Activated CD8-positive, alpha-beta memory T cell treated with anti-CD3 and anti-CD28 coated beads, Interleukin-2, amount 50 U/mL, for 24 hours (primary cell): Measurements from ENCODE around the gene NAGLU.
A peak's percentile ranks its signal among the peaks of the same experiment; 100 is the strongest.

Experiments
- DNase-seq: peaks from one replicate; pipeline ENCODE4 v3.0.0-alpha.2; 2020; ENCODE audit errors: extremely low read depth

Gene NAGLU

DNA sequence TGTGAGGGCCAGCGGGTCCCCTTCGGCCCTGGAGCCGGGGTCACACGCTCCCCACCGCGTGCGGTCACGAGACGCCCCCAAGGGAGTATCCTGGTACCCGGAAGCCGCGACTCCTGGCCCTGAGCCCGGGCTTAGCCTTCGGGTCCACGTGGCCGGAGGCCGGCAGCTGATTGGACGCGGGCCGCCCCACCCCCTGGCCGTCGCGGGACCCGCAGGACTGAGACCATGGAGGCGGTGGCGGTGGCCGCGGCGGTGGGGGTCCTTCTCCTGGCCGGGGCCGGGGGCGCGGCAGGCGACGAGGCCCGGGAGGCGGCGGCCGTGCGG lies at the start of gene NAGLU:
Gene NAGLU, plus strand, starts transcription at position 194 of the 324 bp plus-strand sequence. Its CDS starts 32 bp downstream, at position 226.
- DNase-seq: peak; percentile 63

DNA sequence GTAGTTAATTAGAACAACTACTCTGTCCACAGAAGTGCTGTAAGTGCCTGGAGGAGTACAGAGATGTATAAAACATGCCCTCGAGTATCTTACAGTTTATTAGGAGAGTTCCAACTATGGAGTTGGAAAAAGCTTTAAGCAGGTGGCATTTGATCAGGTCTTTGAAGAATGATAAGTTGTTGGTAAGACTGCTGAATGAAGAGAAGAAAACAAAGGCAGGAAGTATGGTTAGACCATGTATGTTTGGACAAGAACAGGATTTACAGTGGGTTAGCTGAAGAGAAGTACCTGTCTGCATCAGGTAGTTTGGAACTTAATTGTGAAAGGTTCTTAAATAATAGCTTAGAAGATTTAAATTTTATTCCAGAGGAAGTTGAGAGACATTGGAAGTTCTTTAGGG lies 48.0 kb upstream of the NAGLU start:
- DNase-seq: no peak

DNA sequence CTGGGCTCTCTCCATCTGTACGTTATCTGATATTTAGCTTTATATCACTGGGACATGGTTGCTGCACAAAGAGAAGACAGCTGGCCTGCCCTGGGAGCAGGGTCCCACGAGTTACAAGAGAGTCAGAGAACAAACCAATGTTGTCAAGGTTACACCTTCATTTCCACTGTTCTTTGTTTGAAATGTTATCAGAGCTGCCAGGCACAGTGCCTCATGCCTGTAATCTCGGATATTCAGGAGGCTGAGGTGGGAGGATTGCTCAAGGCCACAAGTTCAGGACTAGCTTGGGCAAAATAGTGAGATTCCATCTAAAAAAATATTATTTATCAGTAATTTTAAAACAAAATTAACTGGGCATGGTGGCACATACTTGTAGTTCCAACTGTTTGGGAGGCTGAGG lies 42.7 kb upstream of the NAGLU start:
- no peak for DNase-seq

DNA sequence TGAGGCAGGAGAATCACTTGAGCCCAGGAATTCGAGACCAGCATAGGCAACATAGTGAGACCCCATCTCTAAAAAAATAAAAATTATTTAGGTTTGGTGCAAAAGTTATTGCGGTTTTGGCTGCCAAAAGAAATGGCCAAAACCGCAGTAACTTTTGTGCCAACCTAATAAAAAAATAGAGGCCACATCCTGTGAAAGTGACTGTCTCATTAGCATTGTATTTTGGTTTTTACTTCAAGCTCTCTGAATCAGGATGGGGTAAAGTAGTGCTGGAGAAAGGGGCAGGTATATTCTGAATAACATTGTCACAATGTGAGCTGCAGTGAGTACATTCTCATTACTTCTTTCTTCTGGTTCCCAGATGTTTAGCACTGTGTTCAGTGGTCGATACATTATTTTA lies 41.4 kb upstream of the NAGLU start:
- no peak for DNase-seq

DNA sequence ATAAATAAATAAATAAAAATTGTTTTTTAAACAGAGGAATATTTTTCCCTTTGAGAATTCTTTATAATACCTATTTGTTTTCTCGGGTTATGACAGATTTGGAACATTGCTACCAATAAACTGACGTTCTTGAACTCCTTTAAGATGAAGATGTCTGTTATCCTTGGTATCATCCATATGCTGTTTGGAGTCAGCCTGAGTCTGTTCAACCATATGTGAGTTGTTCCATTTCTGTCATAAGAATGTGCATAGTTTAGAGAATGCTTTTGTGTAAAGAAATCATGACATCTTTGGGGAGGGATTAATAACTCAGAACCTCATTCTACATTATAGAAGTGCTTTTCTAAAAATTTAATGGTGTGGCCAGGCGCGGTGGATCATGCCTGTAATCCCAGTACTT lies 37.2 kb upstream of the NAGLU start:
- no peak for DNase-seq

DNA sequence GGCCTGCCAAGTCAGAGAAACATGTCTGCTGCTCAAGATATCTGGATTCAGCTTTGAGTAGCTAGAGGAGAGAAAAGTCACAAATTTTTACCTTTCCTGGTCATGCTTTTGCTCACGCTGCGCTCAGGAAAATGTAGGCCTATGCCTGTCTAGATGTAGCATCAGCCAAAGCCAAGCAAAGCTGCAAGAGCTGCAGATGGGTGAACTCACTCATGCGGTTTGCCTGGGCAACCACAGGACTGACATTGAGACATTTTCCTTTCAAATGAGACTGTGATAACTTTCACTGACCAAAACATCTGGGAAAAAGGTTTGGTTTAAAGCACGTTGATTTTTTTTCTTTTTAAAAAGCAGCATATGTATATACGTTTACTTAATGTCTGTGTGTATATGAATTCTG lies 34.0 kb upstream of the NAGLU start:
- DNase-seq: no peak

DNA sequence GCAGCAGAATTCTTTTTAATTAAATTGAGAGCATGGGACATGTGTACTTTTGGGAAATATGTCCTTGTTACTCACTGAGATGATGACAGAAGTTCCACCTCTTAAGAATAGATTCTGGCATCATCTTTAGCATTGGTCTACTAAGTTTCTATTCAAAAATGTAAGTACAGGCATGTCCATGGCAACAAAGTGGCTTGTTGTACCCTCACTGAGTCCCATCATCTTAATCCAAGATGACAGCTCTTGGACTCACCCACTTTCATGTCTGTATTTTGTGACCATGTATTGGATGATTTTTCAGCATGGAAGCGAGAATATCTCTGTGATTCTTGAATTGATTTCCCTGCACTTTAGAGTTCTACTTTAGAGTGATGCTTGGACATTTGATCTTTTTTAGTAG lies 33.1 kb upstream of the NAGLU start:
- DNase-seq: no peak

DNA sequence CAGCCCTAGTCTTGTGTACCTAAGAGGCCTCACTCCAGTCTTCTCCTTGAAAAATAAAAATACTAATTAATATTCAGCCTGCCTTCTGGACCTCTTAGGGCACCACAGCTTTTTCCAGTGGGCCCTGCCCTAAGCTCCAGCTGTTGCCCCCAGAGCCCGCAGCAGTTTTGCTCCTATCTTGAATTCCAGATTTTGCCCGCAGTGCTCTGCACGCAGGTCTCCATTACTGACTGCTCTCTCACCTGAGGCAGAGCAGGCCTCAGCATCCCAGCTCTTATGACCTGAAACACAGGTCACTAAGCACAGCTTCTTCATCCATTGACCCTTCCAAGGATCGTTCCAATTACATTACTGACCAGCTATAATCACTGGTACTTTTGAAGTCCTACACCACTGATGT lies 28.4 kb upstream of the NAGLU start:
- no peak for DNase-seq

DNA sequence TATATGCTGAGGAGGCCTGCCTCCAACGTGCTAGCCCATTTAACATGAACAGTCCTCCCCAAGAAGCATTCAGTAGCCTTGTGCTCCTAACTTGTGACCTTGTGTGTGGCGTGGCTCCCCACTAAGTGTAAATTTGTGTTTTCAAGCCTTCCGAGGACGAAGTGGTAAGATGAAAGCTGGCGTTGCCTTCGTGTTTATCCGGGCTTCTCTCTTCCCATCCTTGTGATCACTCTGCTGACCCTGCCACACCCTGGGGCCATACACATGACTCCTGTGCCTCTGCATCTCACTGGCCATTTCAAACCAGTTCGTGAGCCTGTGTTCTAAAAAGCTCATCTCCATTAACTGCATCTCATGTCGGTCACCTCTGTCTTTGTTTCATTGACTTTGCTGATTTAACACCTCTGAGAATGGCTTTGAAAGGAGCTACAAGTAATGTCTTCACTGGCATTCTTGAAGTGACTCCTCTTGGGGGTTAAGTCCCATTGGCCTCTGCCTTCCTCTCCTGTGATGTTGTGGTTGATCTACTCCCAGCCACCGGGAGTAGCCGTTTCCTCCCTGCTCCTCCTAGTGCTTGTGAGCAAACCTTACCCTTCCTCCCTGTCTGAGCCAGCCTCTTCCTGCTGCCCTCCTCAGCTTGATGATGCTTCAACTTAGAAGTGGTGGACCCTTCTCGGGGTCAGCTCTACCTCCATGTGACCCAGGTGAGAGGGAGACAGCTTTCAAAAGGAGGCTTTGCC lies 27.4 kb upstream of the NAGLU start:
- DNase-seq: no peak

DNA sequence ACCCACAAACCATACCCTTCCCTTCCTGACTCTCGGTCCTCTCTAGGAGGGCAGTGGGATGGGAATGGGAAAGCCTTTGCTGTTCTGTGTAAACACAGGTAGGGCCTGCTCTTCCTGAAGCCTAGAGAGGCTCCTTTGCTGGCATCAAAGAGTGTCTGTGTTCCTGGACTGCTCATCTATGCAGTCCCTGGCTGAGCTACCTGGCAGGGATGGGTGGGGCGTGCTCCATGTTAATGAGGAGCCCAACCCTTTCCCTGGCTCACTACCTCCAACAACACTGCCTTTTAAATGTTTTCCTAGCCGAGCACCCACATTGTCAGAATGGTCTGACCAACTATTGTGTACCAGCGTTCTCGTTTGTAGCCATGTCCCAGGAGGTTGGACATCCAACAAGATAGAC lies 26.6 kb upstream of the NAGLU start:
- DNase-seq: no peak

DNA sequence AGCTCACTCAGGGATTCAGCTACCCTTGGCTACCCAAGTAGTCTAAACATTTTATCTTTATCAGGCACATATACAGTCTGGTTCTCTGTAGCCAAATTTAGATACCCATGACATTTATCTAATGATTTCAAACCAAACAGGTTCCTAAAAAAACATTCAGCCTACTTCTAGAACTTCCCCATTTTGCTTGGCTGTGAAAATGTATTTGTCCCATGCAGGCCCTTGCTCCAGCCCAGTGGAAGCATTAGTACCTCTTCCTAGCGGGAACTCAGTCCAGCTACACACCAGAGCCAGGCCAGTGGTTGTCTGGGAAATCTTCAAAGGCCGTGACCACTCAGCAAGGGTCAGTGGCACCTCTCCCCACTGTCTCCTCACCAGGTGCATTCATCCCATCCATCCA lies 26.2 kb upstream of the NAGLU start:
- no peak for DNase-seq

DNA sequence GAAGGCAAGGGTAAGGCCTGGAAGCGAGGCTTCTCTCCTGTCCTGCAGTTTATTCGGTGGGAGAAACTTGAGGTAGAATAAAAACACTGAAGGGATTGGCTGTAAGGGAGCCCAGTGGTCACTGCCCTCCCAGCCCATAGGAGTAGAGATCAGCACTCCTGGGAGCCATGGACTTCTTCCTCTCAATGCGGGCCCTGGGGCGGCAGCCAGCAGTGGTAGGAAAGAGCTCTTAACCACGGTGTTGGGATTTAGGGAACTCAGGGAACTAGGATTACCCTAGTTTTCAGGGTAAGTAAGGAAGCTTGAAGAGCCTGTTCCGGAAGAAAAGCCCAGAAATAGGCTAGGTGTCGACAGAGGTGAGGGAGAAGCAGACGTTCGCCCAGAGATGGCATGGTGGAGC lies 23.8 kb upstream of the NAGLU start:
- no peak for DNase-seq

DNA sequence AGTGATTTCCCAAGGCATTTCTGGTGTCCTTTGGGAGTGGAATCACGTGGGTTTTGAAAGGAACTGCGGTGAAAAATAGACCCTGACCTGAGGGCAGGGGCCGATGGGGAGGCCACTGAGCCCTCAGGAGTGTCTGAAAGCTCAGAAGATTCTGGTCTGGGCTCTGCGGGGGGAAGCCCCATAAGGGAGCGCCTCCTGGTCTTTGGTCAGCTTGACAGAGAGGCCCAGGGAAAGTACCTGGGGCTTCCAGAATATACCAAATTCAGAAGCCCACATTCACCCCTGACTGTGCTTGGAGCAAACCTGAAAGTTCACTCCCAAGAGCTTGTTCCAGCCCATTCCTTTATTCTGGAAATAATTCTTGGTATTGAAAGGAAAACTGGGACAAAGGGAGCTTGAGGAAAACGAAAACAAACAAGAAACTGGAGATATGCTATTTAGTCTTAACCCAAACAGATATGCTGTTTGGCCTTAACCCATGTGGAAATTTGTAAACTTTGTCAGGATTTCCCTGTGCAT lies 23.2 kb upstream of the NAGLU start:
- DNase-seq: no peak

DNA sequence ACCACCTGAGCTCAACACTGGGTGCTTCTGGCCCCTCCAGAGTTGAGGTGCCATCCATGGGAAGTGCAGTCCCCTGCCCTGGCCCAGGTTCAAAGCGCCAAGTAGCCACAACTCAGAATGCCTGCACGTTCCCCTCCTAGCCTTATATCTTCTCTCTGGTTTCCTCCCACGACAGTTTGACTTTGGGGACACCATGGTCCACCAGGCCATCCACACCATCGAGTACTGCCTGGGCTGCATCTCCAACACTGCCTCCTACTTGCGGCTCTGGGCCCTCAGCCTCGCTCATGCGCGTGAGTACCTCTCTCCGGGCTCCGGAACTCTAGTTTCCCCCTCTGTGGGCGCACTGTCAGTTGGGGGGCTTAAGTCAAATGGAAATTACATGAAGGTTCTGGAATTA lies 22.4 kb upstream of the NAGLU start:
- no peak for DNase-seq

DNA sequence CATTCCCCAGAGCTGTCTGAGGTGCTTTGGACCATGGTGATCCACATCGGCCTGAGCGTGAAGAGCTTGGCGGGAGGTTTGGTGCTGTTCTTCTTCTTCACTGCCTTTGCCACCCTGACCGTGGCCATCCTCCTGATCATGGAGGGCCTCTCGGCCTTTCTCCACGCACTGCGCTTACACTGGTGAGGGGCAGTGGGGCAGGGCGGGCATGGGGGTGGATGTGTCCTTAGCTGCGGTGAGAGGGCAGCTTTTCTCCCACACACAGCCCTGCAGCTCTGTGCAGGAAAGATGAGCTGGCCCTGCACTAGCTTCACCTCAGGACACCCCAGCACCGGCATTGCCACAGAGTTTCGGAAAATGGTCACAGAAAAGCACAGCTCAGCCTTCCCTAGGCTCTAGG lies 21.8 kb upstream of the NAGLU start:
- no peak for DNase-seq

DNA sequence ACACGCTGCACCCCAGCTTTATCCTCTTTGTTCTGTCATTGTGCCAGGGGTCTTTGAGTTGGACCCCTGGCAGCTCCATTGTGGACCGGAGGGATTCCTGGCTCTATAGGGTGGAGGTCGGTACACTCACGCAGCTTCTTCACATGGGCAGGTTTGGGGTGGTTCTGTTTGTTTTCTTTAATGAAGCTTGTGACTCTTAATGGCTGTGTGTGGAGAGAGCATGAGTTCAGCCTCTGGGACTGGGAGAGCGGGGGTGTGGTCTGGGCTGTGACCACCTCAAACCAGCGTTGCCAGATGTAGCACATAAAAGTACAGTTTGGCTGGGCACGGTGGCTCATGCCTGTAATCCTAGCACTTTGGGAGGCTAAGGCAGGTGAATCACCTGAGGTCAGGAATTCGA lies 21.2 kb upstream of the NAGLU start:
- no peak for DNase-seq

DNA sequence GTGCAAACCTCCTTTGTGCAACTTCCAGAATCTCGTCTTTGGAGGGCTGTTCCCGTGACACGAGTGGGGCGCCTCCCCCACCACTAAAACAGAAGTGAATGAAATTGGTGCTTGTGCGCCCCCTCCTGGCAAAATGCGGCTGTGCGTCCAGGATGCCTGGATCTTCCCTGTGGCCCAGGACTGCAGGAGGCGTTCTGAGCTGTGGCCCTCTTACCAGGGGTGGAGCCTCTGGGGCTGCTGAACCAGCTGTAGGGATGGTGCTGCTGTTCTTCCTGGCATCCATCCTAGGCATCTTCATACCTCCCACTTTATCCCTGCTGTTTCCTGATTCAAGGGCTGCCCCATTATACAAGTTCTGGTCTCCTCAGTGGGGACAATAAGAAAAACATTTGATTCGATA lies 18.5 kb upstream of the NAGLU start:
- DNase-seq: peak; percentile 59

DNA sequence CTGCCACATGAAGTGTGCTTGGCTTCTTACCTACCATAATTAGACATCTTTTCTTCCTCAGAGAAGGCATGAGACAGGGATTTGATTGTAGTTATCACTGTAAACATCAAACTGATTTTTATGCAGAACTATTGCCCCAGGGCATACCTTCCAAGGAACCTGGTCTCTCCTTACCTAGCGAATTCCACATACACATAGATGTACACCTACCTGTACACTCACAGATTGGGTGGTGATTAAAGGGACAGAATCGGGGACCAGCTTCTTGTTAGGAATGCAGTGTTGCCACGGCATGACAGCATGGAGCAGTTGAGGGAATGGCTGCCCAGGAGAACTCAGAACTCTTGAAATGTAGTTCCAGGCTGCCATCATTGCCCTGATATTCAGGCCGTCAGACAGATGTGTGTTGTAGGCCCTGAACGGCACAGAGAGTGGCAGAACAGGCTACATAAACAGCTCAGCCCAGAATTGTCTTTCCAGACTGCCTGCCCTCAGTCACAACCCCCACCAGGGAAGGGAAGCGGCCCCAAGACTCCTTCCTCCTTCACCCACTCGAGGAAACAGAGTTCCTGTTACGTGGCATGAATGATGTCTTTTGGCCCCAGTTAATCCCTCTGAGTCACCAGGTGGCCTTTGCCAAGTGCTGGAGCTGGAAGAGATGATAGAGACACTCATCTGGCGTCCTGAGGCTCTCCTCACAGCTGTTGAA lies 17.8 kb upstream of the NAGLU start:
- DNase-seq: no peak

DNA sequence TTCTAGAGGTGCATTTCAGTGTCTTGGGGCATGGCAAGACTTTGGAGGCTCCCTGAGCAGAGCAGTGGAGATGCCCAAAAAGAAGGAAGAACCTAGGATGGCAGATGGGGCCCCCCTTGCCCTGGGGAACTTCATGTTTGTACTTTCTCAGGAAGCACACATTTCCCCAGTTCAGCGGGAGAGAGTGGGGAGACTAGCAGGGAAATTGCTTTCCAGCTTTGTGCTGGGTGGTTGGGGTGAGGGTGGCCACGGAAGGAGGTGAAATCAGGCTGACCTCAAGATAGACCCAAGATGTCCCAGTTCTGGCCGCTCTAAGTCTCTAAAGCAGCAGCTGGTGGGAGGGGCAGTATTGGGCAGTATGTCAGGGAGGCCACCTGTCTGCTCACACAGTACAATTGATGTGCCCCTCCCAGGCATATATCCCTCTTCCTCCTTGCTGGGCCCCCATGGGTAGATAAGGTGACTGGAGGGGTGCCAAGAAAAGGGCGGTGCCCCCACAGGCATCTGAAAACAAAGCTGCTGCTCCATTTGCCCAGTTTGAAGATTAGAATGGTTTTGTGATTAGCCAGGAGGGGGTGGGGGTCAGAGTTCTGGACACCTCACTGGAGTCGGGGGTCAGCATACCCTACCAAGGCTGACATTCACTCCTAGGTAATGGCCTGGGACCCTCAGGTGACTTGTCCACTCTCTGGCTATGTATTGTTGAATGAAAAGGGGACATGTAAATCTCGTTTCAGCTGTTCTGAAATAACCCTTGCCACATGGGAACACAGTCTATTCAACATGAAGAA lies 17.1 kb upstream of the NAGLU start:
- no peak for DNase-seq

DNA sequence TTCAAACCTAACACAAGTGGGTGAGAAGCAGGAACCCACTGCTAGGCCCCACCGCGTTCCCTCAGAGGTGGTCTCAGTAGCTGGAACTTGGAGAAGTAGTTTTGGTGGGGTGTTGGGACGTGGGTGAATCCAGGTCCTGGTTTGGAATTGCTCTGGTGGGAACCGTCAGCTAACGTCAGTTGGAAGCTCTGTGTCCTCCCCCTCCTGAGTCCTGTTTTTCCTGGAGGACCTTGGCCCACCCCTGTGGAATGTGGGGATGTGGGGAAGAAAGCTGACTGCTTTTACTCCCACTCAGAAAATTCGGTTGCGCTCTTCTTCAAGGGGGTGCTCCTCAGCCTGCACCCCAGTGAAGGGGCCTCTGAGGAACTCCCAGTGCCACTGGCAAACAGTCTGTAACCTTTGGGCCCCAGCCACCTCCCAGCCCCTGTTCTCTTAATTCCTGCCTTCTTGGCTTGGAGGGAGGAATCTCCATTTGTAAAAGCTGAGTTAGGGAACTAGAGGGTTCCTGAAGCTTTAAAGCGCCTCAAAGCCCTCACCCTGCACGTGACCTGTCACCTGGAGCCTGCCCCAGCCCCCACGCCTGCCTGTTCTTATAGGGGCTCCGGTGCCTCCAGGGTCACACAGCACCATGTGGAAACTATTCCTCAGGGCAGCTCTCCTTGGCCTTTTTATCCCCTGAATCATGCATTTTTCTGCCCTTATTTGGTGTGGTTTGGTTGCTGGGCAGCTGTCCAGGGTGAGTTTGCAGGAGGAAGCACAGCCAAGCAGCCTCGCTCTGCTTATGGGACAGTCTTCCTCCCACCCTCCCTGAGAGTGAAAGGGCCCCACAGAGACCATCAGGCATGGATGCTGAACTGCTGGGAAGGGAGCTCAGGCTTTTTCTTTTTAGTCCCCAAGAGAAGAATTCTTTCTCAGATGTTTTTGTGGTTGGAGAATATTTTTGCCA lies 16.2 kb upstream of the NAGLU start:
- DNase-seq: no peak

DNA sequence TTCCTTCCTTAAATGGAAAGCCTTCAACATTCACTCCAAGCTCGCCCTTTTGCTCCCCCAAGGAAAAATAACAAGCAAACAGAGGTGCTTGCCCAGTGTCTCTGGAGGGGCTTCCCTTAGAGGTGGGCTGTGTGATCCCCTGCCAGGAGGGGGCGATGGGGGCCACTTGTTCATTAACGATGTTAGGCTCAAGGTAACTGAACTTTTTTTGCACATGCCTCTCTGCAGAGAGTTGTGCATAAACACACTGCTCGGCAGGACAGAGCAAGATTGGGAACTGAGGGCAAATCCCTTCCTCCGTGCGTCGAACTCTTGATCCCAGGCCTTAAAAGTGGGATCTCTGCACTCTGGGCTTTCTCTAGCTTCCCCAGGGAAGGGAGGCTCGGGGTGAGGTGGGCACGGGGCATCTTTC lies 15.5 kb upstream of the NAGLU start:
- DNase-seq: no peak

DNA sequence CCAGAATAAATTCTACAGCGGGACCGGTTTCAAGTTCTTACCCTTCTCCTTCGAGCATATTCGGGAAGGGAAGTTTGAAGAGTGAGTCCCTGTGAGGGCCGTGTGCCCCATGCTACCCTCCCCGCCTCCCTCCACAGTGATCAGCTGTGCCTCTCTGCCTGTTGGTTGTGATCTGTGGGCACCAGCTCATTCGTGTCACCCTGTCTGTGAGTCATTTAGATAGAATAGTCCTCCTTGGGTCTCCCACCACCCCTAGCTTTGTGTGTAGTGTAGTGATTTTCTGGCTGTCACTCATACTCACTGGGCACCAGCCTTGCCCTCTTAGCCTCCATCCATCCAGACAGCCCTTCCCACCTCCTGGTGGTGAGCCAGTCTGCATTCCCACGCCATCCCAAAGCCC lies 15.0 kb upstream of the NAGLU start:
- no peak for DNase-seq
